Prostate gland (tissue), 2 donors: ENCODE data around the gene CMSS1.

Source experiments
- CTCF ChIP-seq, 4 experiments: fragments of 200-600 bp in 2 of 4; fragments of 450-650 bp in 2 of 4; sonication (generic) in 2 of 4; IDR thresholded peaks; 1 replicate in 3 of 4; 2 replicates in 1 of 4; pipeline ENCODE4 v1.5.1; 2016 to 2019; ENCODE audit warnings: antibody characterized with exemption in 4 of 4, mild to moderate bottlenecking in 2 of 4, moderate library complexity in 2 of 4
- POLR2A ChIP-seq: fragments of 450-650 bp; IDR thresholded peaks from one replicate; pipeline ENCODE4 v1.6.1; 2016; ENCODE audit warnings: antibody characterized with exemption, mild to moderate bottlenecking
- POLR2AphosphoS5 ChIP-seq: sonication (generic); formaldehyde crosslinking; IDR thresholded peaks from one replicate; pipeline ENCODE4 v1.6.1; 2017; ENCODE audit warnings: antibody characterized with exemption

GRCh38 chr3:100227511-100227921 is 409.9 kb downstream of the CMSS1 start:
- no peak for TF ChIP-seq CTCF (IDR thresholded peaks at IDR 0.05)
- TF ChIP-seq POLR2AphosphoS5 = no peak
- no peak for TF ChIP-seq POLR2A
